Posterior vena cava (tissue), 2 donors: ENCODE measurements around the gene KRT76. TPM values are rescaled to one million over a fixed set of nuclear protein-coding genes. Genes with fewer than 3 reads are reported as not detected.

ENCODE experiments used
- DNase-seq: peaks from one replicate; pipeline ENCODE4 v3.0.0-alpha.2; 2020; ENCODE audit warnings: low spot score
- intact Hi-C, 2 donors: fragments of 100-400 bp; cut with DNase I; formaldehyde crosslinking; loops; one replicate each; pipeline versions ENCODE4 v1.14.1 to v1.14.2; 2022 to 2023
- total RNA-seq, 2 donors: library from RNA; stranded (reverse); fragmentation: NEBNext Ultra II Directional; extraction: Animal tissue kit (Norgen Biotek cat#: 25700); gene quantifications; one replicate each; pipeline ENCODE4 v1.2.1, GENCODE V29; 2021
- donor health status: DM: yes; HTN: yes; CAD: no.
- donor health status: DM: yes; HTN: yes; CAD: no.

Gene KRT76
- total RNA-seq, 2 donors from 2014 or later = not detected

- peak; percentile 56 for DNase-seq
- intact Hi-C loops = no loop called here
Observed at GRCh38 chr12:52813885-52814709, 37.0 kb upstream of the KRT76 start, which contains the start of gene KRT4. Gene KRT4, minus strand, starts transcription at chr12:52814116. Its CDS starts 58 bp downstream, at chr12:52814058.

DNA sequence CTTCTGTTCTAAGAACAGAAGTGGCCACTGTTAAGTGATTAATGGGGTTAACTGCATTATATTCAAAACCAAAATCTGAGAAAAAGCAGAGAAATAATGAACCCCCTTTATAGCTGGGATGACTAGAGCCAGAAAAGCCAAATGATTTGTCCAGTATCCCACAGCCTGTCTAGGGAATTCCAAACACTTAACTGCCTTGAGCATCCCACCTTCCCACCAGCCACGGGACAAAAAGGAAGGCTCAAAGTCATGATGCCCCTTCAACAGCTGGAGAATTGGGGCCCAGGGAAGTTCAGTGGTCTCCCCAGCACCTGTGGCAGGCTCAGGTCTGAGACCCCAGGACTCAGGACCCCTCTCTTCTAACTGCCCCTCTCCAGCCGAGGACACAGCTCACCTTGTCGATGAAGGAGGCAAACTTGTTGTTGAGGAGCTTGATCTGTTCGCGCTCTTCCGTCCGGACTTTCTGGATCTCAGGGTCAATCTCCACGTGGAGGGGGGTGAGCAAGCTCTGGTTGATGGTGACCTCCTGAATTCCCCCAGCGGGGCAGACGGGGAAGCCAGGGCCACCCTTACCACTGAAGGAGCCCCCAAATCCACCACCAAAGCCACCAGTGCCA lies 36.2 kb upstream of the KRT76 start:
- intact Hi-C loops = no loop called here
- peak; percentile 62 for DNase-seq

- DNase-seq = peak; percentile 31
- intact Hi-C loops = no loop called here
Observed at GRCh38 chr12:52812749-52813148, 35.6 kb upstream of the KRT76 start.

- no peak for DNase-seq
- intact Hi-C loops = no loop called here
Observed at GRCh38 chr12:52812073-52812400, 34.9 kb upstream of the KRT76 start.

- intact Hi-C loops = no loop called here
- peak; percentile 32 for DNase-seq
Observed at GRCh38 chr12:52811191-52812072, 34.3 kb upstream of the KRT76 start.

DNA sequence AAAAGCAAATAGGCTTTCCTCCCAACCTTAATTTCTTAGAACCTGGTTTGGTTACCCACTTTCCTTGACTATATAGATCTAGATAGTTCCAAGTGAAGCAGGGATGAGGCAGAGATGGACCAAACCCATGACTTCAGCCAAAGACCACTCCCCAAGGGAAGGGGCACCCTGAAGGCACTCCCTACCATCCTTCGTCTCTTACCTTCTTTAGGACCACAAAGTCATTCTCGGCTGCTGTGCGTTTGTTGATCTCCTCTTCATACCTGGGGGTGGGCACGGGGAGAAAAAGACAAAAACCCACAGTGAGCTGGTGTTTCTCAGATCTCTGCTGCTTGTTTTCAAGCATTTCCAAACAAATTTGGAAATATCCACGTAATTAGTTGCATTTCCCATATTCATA lies 33.4 kb upstream of the KRT76 start:
- intact Hi-C loops = no loop called here
- DNase-seq = peak; percentile 20

GRCh38 chr12:52809166-52809565 lies 32.0 kb upstream of the KRT76 start:
- peak; percentile 11 for DNase-seq
- intact Hi-C loops = no loop called here

DNA sequence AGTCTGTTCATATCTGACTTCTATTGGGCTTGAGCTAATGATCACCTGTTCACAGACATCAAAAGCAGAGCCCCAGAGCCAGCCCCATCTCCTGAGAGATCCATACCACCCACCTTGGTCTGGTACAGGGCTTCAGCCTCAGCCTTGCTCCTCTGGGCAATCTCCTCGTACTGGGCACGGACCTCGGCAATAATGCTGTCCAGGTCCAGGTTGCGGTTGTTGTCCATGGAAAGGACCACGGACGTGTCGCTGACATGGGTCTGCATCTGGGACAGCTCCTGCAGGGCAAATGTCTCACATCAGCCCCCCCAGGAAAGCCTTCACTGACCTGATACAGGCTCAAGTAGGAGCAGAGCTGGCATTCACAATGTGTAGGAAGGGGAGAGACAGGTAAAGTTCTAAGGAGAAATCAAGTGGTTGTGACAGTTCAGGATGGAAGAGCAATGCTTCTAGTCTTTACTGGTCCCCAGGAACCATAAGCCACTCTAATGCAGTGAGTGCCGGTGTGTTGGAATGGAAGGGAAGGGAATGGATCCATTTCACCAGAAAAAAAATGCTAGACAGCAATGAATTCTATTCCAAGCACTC lies 31.5 kb upstream of the KRT76 start:
- peak; percentile 64 for DNase-seq
- intact Hi-C loops = no loop called here

GRCh38 chr12:52807544-52808470 lies 30.7 kb upstream of the KRT76 start:
- peak; percentile 38 for DNase-seq

GRCh38 chr12:52806821-52807543 lies 29.8 kb upstream of the KRT76 start:
- intact Hi-C loops = no loop called here
- no peak for DNase-seq

More at GRCh38 chr12:52807544-52808470, 30.7 kb upstream of the KRT76 start:
- intact Hi-C loops = no loop called here

DNA sequence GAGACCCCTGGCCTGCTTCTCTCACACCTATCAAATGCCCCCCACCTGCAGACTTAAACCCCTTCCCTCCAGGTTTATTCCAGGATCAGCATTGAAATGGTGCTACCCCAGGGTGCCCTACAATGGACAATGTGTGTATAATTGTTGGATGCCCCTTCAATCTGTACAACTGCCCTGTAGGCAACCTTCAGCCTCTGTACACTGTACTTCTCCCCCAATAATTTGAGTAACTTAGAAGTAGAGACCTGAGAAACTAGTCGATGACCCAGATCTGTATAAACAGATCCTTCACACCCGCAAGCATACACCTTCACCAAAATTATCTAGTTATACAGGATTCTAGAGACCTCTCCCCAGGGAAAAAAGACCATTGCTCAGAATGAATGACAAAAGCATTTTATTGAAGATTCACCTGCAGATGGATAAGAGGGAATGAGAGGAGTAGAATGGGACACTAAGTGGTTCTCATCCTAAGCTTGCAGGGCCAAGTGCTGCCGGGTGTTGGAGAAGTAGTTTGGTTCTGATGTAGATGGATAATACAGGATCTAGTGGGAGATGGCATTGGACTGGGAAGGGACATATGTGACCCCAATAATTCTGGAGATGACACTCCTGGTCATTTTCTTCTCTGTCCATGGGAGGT lies 29.1 kb upstream of the KRT76 start:
- no peak for DNase-seq
- intact Hi-C loops = no loop called here

- no peak for DNase-seq
- intact Hi-C loops = no loop called here
Observed at GRCh38 chr12:52805739-52806138, 28.6 kb upstream of the KRT76 start.

- DNase-seq = no peak
- intact Hi-C loops = no loop called here
Observed at GRCh38 chr12:52805000-52805399, 27.9 kb upstream of the KRT76 start.

DNA sequence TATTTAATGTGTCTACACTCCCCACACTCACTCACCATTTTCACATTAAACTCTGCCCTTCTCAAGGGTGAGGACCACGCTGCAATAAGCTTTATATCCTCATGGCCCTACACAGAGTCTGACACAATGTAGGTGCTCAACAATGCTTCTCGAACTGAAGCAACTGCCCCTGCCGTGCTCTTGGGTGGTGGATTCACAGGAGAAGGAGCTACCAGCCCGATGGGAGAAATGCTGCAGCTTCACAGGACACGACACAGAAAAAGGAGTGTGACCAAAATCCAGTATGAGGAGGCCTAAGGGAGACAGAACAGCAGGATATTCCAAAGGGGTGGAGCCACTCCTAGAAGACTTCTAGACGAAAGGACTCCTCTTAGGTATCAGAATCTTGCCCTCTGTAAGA lies 25.3 kb upstream of the KRT76 start:
- intact Hi-C loops = no loop called here
- no peak for DNase-seq

- intact Hi-C loops = no loop called here
- no peak for DNase-seq
Observed at GRCh38 chr12:52801773-52802172, 24.6 kb upstream of the KRT76 start.

GRCh38 chr12:52800259-52800917 lies 23.2 kb upstream of the KRT76 start:
- no peak for DNase-seq
- intact Hi-C loops = no loop called here
